Vagina (tissue), 2 donors: ENCODE data around the gene FBXO10. TPM values are rescaled to one million over a fixed set of nuclear protein-coding genes. Genes with fewer than 3 reads are reported as not detected.
"Not testable (repeated sequence)": the region's sequence is repeated elsewhere in the genome, so short reads cannot be mapped to it uniquely, and the experiment has no call there.

ENCODE experiments used
- DNase-seq, 2 donors: peaks; one replicate each; pipeline ENCODE4 v3.0.0-alpha.2; 2017; ENCODE audit errors: extremely low spot score in 2 of 2
- H3K27ac ChIP-seq: fragments of 200-600 bp; sonication (generic); one replicate; pipeline ENCODE4 v1.5.1; 2019
- H3K27me3 ChIP-seq: fragments of 200-600 bp; sonication (generic); one replicate; pipeline ENCODE4 v1.5.1; 2019
- H3K36me3 ChIP-seq, 2 donors: fragments of 200-600 bp; sonication (generic); one replicate each; pipeline ENCODE4 v1.5.1; 2017 to 2019
- H3K4me1 ChIP-seq: fragments of 200-600 bp; sonication (generic); one replicate; pipeline ENCODE4 v1.5.1; 2019
- H3K4me3 ChIP-seq, 2 donors: fragments of 200-600 bp; sonication (generic); 1 replicate in 1 of 2; 2 replicates in 1 of 2; pipeline ENCODE4 v1.5.1; 2016 to 2019
- H3K9me3 ChIP-seq: fragments of 200-600 bp; sonication (generic); one replicate; pipeline ENCODE4 v1.5.1; 2019
- POLR2A ChIP-seq, 2 donors: fragments of 450-650 bp; IDR thresholded peaks; one replicate each; pipeline ENCODE4 v1.6.1; 2017; ENCODE audit warnings: antibody characterized with exemption in 2 of 2, mild to moderate bottlenecking in 2 of 2, moderate library complexity in 2 of 2
- POLR2AphosphoS5 ChIP-seq, 2 donors: sonication (generic); formaldehyde crosslinking; IDR thresholded peaks; one replicate each; pipeline ENCODE4 v1.9.0; 2017; ENCODE audit warnings: antibody characterized with exemption in 2 of 2, mild to moderate bottlenecking in 2 of 2, low read depth in 1 of 2; ENCODE audit not compliant: insufficient read depth in 1 of 2
- intact Hi-C: fragments of 100-400 bp; cut with DNase I; formaldehyde crosslinking; loops from one replicate; pipeline ENCODE4 v1.15.1; 2023
- total RNA-seq: library from RNA; depleted of rRNA; stranded (reverse); fragments of >200 nt; gene quantifications from one replicate; pipeline ENCODE4 v1.2.3, GENCODE V29; 2016
- TF ChIP-seq, protein P1 (sequence below), 3 experiments: fragments of 450-650 bp in 2 of 3; fragments of 200-600 bp in 1 of 3; sonication (generic) in 1 of 3; IDR thresholded peaks; one replicate each; pipeline ENCODE4 v1.5.1; 2017 to 2019; ENCODE audit warnings: antibody characterized with exemption in 3 of 3, mild to moderate bottlenecking in 2 of 3, moderate library complexity in 2 of 3

FBXO10 gene
- total RNA-seq, 1 donor from 2014 or later, result 14.0 TPM

DNA sequence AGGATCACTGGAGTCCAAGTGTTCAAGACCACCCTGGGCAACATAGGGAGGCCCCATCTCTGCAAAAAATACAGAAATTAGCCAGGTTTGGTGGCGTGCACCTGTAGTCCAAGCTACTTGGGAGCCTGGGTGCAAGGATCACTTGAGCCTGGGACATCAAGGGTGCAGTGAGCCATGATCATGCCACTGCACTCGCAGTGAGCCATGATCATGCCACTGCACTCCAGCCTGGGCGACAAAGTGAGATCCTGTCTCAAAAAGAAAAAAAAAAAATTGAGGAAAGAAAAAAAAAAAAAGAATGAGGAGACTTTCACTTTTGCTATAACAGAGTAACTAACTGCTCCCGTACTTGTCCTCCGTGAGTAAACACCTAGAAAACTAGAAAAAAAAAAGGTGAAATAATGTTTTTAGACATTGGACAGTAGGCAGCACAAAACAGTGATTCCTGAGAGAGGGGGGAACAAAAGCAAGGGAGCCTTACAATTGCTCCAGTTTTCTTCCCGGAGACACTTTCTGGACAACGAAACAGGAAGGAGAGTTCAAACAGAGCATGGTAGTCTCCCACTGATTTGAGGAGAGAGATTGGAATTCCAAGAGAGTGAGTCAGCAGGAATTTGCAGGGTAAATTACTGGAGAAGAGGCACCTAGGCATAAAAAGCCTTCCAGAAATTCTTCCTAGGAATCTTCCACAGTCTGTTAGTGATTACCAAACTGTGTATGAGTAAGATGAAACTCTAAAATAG lies 104.1 kb downstream of the FBXO10 start:
- TF ChIP-seq, protein P1, sequence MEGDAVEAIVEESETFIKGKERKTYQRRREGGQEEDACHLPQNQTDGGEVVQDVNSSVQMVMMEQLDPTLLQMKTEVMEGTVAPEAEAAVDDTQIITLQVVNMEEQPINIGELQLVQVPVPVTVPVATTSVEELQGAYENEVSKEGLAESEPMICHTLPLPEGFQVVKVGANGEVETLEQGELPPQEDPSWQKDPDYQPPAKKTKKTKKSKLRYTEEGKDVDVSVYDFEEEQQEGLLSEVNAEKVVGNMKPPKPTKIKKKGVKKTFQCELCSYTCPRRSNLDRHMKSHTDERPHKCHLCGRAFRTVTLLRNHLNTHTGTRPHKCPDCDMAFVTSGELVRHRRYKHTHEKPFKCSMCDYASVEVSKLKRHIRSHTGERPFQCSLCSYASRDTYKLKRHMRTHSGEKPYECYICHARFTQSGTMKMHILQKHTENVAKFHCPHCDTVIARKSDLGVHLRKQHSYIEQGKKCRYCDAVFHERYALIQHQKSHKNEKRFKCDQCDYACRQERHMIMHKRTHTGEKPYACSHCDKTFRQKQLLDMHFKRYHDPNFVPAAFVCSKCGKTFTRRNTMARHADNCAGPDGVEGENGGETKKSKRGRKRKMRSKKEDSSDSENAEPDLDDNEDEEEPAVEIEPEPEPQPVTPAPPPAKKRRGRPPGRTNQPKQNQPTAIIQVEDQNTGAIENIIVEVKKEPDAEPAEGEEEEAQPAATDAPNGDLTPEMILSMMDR (IDR thresholded peaks at IDR 0.05), result no peak
- TF ChIP-seq POLR2AphosphoS5 (IDR thresholded peaks at IDR 0.05; ENCODE audit: insufficient read depth in 1 of 2, low read depth in 1 of 2) (peak in 1 of 2 donors; percentile 66), POLR2A (IDR thresholded peaks at IDR 0.05) (no peak)
- intact Hi-C loops, result no loop called here

GRCh38 chr9:37468620-37469019 lies 107.6 kb downstream of the FBXO10 start:
- no peak overlapping the region for H3K27ac ChIP-seq
- intact Hi-C loops, result no loop called here
- DNase-seq, result no peak
- no peaks in the 10 kb centered on the region for H3K9me3 ChIP-seq
- TF ChIP-seq, protein P1 (IDR thresholded peaks at IDR 0.05), result no peak
- no peak for TF ChIP-seq POLR2A (IDR thresholded peaks at IDR 0.05)
- no peak for TF ChIP-seq POLR2AphosphoS5 (IDR thresholded peaks at IDR 0.05; ENCODE audit: insufficient read depth in 1 of 2, low read depth in 1 of 2)
- peaks cover 31% of the 10 kb centered on the region for H3K4me1 ChIP-seq
- no peaks in the 10 kb centered on the region for H3K27me3 ChIP-seq
- H3K36me3 ChIP-seq, result no peaks in the 10 kb centered on the region
- H3K4me3 ChIP-seq, result no peak overlapping the region

More for the DNA sequence above, 104.1 kb downstream of the FBXO10 start:
- Histone ChIP-seq H3K4me1 (peaks cover 15% of the 10 kb centered on the region), H3K27ac (peak overlapping the region; percentile 74), H3K27me3 (no peaks in the 10 kb centered on the region), H3K36me3 (no peaks in the 10 kb centered on the region), H3K4me3 (peak overlapping the region; percentile 18 to 33), H3K9me3 (no peaks in the 10 kb centered on the region)
- no peak for DNase-seq

DNA sequence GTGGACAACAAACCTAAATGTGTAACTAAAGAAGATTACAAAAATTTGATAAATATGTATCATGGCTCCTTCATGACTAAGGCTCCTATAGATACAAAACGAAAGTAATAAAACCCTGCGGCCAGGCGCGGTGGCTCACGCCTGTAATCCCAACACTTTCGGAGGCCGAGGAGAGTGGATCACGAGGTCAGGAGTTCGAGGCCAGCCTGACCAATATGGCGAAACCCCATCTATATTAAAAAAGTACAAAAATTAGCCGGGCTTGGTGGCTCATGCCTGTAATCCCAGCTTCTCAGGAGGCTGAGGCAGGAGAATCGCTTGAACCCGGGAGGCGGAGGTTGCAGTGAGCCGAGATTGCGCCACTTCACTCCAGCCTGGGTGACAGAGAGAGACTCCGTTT lies 108.7 kb downstream of the FBXO10 start:
- peaks cover 37% of the 10 kb centered on the region for H3K4me1 ChIP-seq
- DNase-seq, H3K4me3 ChIP-seq, H3K9me3 ChIP-seq, intact Hi-C loops, H3K36me3 ChIP-seq, H3K27me3 ChIP-seq, H3K27ac ChIP-seq: not testable (repeated sequence)

- TF ChIP-seq POLR2A (IDR thresholded peaks at IDR 0.05) (no peak), POLR2AphosphoS5 (IDR thresholded peaks at IDR 0.05; ENCODE audit: insufficient read depth in 1 of 2, low read depth in 1 of 2) (peak in 1 of 2 donors; percentile 29)
- TF ChIP-seq, protein P1 (IDR thresholded peaks at IDR 0.05), result no peak
- intact Hi-C loops, result no loop called here
- peak overlapping the region; percentile 85 to 99 for H3K4me3 ChIP-seq
- no peaks in the 10 kb centered on the region for H3K27me3 ChIP-seq
- H3K36me3 ChIP-seq, result no peaks in the 10 kb centered on the region
- peak overlapping the region; percentile 97 for H3K27ac ChIP-seq
- DNase-seq, result peak in 1 of 2 donors; percentile 93
- H3K4me1 ChIP-seq, result peaks cover 41% of the 10 kb centered on the region
- H3K9me3 ChIP-seq, result no peaks in the 10 kb centered on the region
Observed at GRCh38 chr9:37466037-37466709, 110.0 kb downstream of the FBXO10 start.

- Histone ChIP-seq H3K4me3 (peak within 1 kb of the TSS; percentile 85 to 99), H3K36me3 (no peaks in the 10 kb centered on the region), H3K27me3 (no peaks in the 10 kb centered on the region), H3K27ac (peak within 1 kb of the TSS; percentile 97), H3K4me1 (peaks cover 48% of the 10 kb centered on the region), H3K9me3 (no peaks in the 10 kb centered on the region)
- DNase-seq, result peak; percentile 99 to 100
- intact Hi-C loops, result no loop called here
- TF ChIP-seq POLR2A (IDR thresholded peaks at IDR 0.05), result peak in 1 of 2 donors; percentile 76
- TF ChIP-seq, protein P1 (IDR thresholded peaks at IDR 0.05), result no peak
- peak; percentile 78 to 82 for TF ChIP-seq POLR2AphosphoS5 (IDR thresholded peaks at IDR 0.05; ENCODE audit: insufficient read depth in 1 of 2, low read depth in 1 of 2)
Observed at GRCh38 chr9:37465249-37466036, 110.7 kb downstream of the FBXO10 start, which contains the start of gene ZBTB5. Gene ZBTB5, minus strand, starts transcription at chr9:37465450. Its CDS starts 22,899 bp downstream, at chr9:37442551.
